ENCODE data around the gene ZNF532. TPM values are rescaled to one million over a fixed set of nuclear protein-coding genes. Genes with fewer than 3 reads are reported as not detected.

The ZNF532 gene
- total RNA-seq, 1 experiment from 2014 or later: 258 TPM

GRCh38 chr18:58901143-58901542 lies 36.5 kb downstream of the ZNF532 start:
- peaks cover 56% of the 10 kb centered on the region; the same call in 1 of the 2 replicates for H3K79me2 ChIP-seq (ENCODE audit: insufficient read depth, low read length)
- H4K5ac ChIP-seq (ENCODE audit: insufficient read length, low read depth, low read length): no peak overlapping the region
- H3K4me1 Mint-ChIP-seq: peaks cover 43 to 48% of the 10 kb centered on the region in 2 experiments

More at GRCh38 chr18:58901143-58901542, 36.5 kb downstream of the ZNF532 start:
- Mint-ChIP-seq H3K27me3 (ENCODE audit: low read depth) (no peaks in the 10 kb centered on the region), H3K27ac (peak overlapping the region; percentile 8 to 85 (median 59); a peak in 5 of 7 replicates), H3K4me3 (no peak overlapping the region), H3K36me3 (ENCODE audit: insufficient read depth in 1 of 3, low read depth in 3 of 3) (peaks cover 40 to 82% (median 75%) of the 10 kb centered on the region in 3 experiments; a peak in 6 of 7 replicates), H3K9me3 (no peaks in the 10 kb centered on the region)
- no peak overlapping the region for H3K14ac ChIP-seq (ENCODE audit: insufficient read depth, low read length)
- no peak overlapping the region for H2AFZ ChIP-seq (ENCODE audit: low read length)
- peaks cover 5% of the 10 kb centered on the region for H3K79me1 ChIP-seq (ENCODE audit: insufficient read depth, low read depth, low read length, poor library complexity, severe bottlenecking)
- H3K18ac ChIP-seq (ENCODE audit: insufficient read length, low read depth, low read length): no peak overlapping the region
- no peak overlapping the region for H3K27ac ChIP-seq (ENCODE audit: insufficient read length, low read depth, low read length)
- no peak for TF ChIP-seq CTCF (conservative IDR thresholded peaks at IDR 0.05)
- H2BK15ac ChIP-seq (ENCODE audit: low read depth, low read length): no peak overlapping the region
- H3K4me2 ChIP-seq (ENCODE audit: insufficient read depth, insufficient read length, low read length): no peak overlapping the region
- no peak overlapping the region for H3K9ac ChIP-seq (ENCODE audit: extremely low read depth, insufficient read length, low read length)
- no peak overlapping the region for H3K23ac ChIP-seq (ENCODE audit: insufficient read length, low read depth, low read length)
- no peak overlapping the region for H4K91ac ChIP-seq (ENCODE audit: insufficient read length, low read depth, low read length)
- H3K4ac ChIP-seq (ENCODE audit: low read depth, low read length): no peak overlapping the region
- H3K4me1 ChIP-seq (ENCODE audit: insufficient read depth, low read length): peaks cover 10% of the 10 kb centered on the region; the same call in 1 of the 2 replicates
- H4K8ac ChIP-seq (replicated peaks; ENCODE audit: insufficient read length, low read depth, low read length): no peak overlapping the region
- no peak overlapping the region for H2AK5ac ChIP-seq (ENCODE audit: insufficient read length, low read length)
- H3K9me3 ChIP-seq (ENCODE audit: control insufficient read depth, low read depth, low read length): no peaks in the 10 kb centered on the region
- H2BK120ac ChIP-seq (ENCODE audit: low read depth, low read length, poor library complexity, severe bottlenecking): no peak overlapping the region
- no peak overlapping the region for H2BK12ac ChIP-seq (ENCODE audit: insufficient read length, low read depth, low read length)
- H3T11ph ChIP-seq (ENCODE audit: low read length): no peak overlapping the region
- no peaks in the 10 kb centered on the region for H3K23me2 ChIP-seq (ENCODE audit: insufficient read length, low read depth, low read length, poor library complexity, severe bottlenecking)
- no CpG with 5 or more reads among the region's 11 CpGs for WGBS (ENCODE audit: extremely low coverage, insufficient read length, low lambda C conversion rate)
- H4K20me1 ChIP-seq (ENCODE audit: control insufficient read depth, insufficient read depth, insufficient read length): no peaks in the 10 kb centered on the region
- no peak overlapping the region for H2BK20ac ChIP-seq (ENCODE audit: low read depth, low read length, poor library complexity, severe bottlenecking)
- no peak overlapping the region for H2BK5ac ChIP-seq (ENCODE audit: insufficient read length, low read length)
- DNase-seq: no peak
- H3K56ac ChIP-seq (ENCODE audit: insufficient read length, low read depth, low read length): no peak overlapping the region
- no peaks in the 10 kb centered on the region for H3K27me3 ChIP-seq (ENCODE audit: insufficient read depth, low read length)

Data from H9 (cell line).